ENCODE measurements around the gene WDR82. TPM values are rescaled to one million over a fixed set of nuclear protein-coding genes. Genes with fewer than 3 reads are reported as not detected.

The WDR82 gene
- total and polyA plus RNA-seq, 2 of the 4 experiments (the other 2 are of a cell fraction), result 38.1 to 68.1 TPM

GRCh38 chr3:52243791-52244628 is 34.4 kb downstream of the WDR82 start:
- ChIA-PET POLR2A (ENCODE audit: unreplicated experiment) (no interaction called here), CTCF (no interaction called here)
- H3K4me3 ChIP-seq (ENCODE audit: insufficient read depth, low read depth, low read length), result no peak overlapping the region
- no peak overlapping the region; the same call in 1 of the 2 replicates for H3K23ac ChIP-seq (ENCODE audit: low read depth, low read length)
- ATAC-seq (ENCODE audit: low read depth), result no peak
- peak overlapping the region; percentile 4 for H2AK5ac ChIP-seq (ENCODE audit: low read depth, low read length)
- peak overlapping the region; percentile 13 for H2AFZ ChIP-seq (replicated peaks; ENCODE audit: low read length, poor library complexity)
- H4K91ac ChIP-seq (ENCODE audit: insufficient read depth, low read depth, low read length), result no peak overlapping the region; the same call in 1 of the 2 replicates
- peak overlapping the region; percentile 30; the same call in 1 of the 2 replicates for H3K4ac ChIP-seq (ENCODE audit: low read depth, low read length)
- intact Hi-C loops (cut with micrococcal nuclease) (no loop called here), in situ Hi-C loops (cut with MboI; ENCODE audit: low sequenced_read_pairs) (no loop called here), dilution Hi-C loops (cut with HindIII; ENCODE audit: low sequenced_read_pairs, unreplicated experiment) (no loop called here)
- H2BK5ac ChIP-seq (ENCODE audit: low read depth, low read length, poor library complexity, severe bottlenecking), result no peak overlapping the region
- H3K4me1 ChIP-seq (ENCODE audit: control insufficient read depth, insufficient read depth, low read length), result peaks cover 29% of the 10 kb centered on the region
- H3K14ac ChIP-seq (replicated peaks; ENCODE audit: low read depth, low read length), result no peak overlapping the region
- peaks cover 12 to 74% of the 10 kb centered on the region in 2 experiments for H3K79me1 ChIP-seq (ENCODE audit: low read depth in 1 of 2, low read length in 2 of 2)
- peaks cover 9% of the 10 kb centered on the region; the same call in 1 of the 2 replicates for H3K36me3 ChIP-seq (ENCODE audit: control insufficient read depth, insufficient read depth, low read length)
- H3K9ac ChIP-seq (ENCODE audit: low read depth, low read length), result no peak overlapping the region
- H4K8ac ChIP-seq (ENCODE audit: low read depth in 2 of 2, low read length in 2 of 2), result 0 out of 4 replicates have a peak overlapping the region, but pooled peaks of 1 of the 2 experiments have one; percentile 33
- peak overlapping the region; percentile 77 for H2AK9ac ChIP-seq (replicated peaks; ENCODE audit: low read depth, low read length, poor library complexity)
- peak; percentile 43 for DNase-seq
- H2BK20ac ChIP-seq (ENCODE audit: low read depth, low read length), result no peak overlapping the region
- H3K56ac ChIP-seq (ENCODE audit: extremely low read depth, insufficient read depth, low read length), result no peak overlapping the region
- H3K9me3 ChIP-seq (ENCODE audit: control insufficient read depth, insufficient read depth, low read length), result 0 out of 2 replicates have a peak, but pooled peaks cover 1% of the 10 kb centered on the region
- H2BK15ac ChIP-seq (ENCODE audit: low read depth, low read length), result no peak overlapping the region
- no TSS peak for BruUV-seq (replicated peaks)
- H2BK120ac ChIP-seq (ENCODE audit: low read depth, low read length), result no peak overlapping the region
- TF ChIP-seq MAZ (IDR thresholded peaks at IDR 0.05; ENCODE audit: borderline replicate concordance, low read depth, low read length), result no peak
- 0 out of 2 replicates have a peak, but pooled peaks have one; percentile 5 for TF ChIP-seq CEBPB (IDR thresholded peaks at IDR 0.05; ENCODE audit: low read depth, low read length)
- H3K9me1 ChIP-seq (ENCODE audit: insufficient read depth, low read length), result peaks cover 36% of the 10 kb centered on the region
- H3K27ac ChIP-seq (ENCODE audit: insufficient read depth, low read length), result no peak overlapping the region
- no peak overlapping the region for H3K4me2 ChIP-seq (ENCODE audit: low read depth, low read length)
- no peak overlapping the region for H4K5ac ChIP-seq (ENCODE audit: low read depth, low read length)
- no peaks in the 10 kb centered on the region for H3K27me3 ChIP-seq (ENCODE audit: control insufficient read depth, insufficient read depth, low read length)
- 53% methylated on average over 2 of the region's 9 CpGs; no CpG with 5 or more reads in 1 of the 2 experiments for whole genome bisulfite sequencing, 2 experiments (ENCODE audit: extremely low coverage in 2 of 2, insufficient read length in 1 of 2)
- H4K20me1 ChIP-seq (ENCODE audit: insufficient read depth, low read length), result 0 out of 2 replicates have a peak, but pooled peaks cover 4% of the 10 kb centered on the region
- H3K18ac ChIP-seq (ENCODE audit: low read depth, low read length), result no peak overlapping the region

Measured in IMR-90 (cell line).